Measurements from ENCODE around the gene STRN3. TPM values are rescaled to one million over a fixed set of nuclear protein-coding genes. Genes with fewer than 3 reads are reported as not detected.

The STRN3 gene
- total RNA-seq, 2 experiments from 2014 or later: 14.7 to 15.3 TPM

- Mint-ChIP-seq H3K36me3 (ENCODE audit: low read depth) (no peaks in the 10 kb centered on the region), H3K27me3 (peaks cover 53% of the 10 kb centered on the region)
Measured at GRCh38 chr14:30872602-30873001, 153.6 kb downstream of the STRN3 start.

GRCh38 chr14:30869551-30870155, 156.5 kb downstream of the STRN3 start:
- Mint-ChIP-seq H3K27ac (no peak overlapping the region), H3K4me1 (ENCODE audit: low read depth) (peaks cover 7% of the 10 kb centered on the region), H3K4me3 (no peak overlapping the region), H3K27me3 (peaks cover 42% of the 10 kb centered on the region), H3K36me3 (ENCODE audit: low read depth) (no peaks in the 10 kb centered on the region), H3K9me3 (no peaks in the 10 kb centered on the region)
- ATAC-seq (no peak), DNase-seq (no peak)
- no peak for TF ChIP-seq CTCF (IDR thresholded peaks at IDR 0.05)
- POLR2A ChIA-PET: no interaction called here
- CTCF ChIA-PET: no interaction called here
- intact Hi-C loops (cut with micrococcal nuclease): no loop called here

More at GRCh38 chr14:30872602-30873001, 153.6 kb downstream of the STRN3 start:
- Mint-ChIP-seq H3K27ac (no peak overlapping the region), H3K4me3 (no peak overlapping the region), H3K9me3 (no peaks in the 10 kb centered on the region), H3K4me1 (ENCODE audit: low read depth) (peaks cover 13% of the 10 kb centered on the region)
- intact Hi-C loops (cut with micrococcal nuclease): no loop called here
- CTCF ChIA-PET: no interaction called here
- no peak for DNase-seq
- no peak for ATAC-seq
- no peak for TF ChIP-seq CTCF (IDR thresholded peaks at IDR 0.05)
- POLR2A ChIA-PET: no interaction called here

GRCh38 chr14:30868736-30869135, 157.4 kb downstream of the STRN3 start:
- CTCF ChIA-PET: no interaction called here

GRCh38 chr14:30864934-30865333, 161.2 kb downstream of the STRN3 start:
- POLR2A ChIA-PET: no interaction called here
- CTCF ChIA-PET: no interaction called here
- H3K4me1 Mint-ChIP-seq (ENCODE audit: low read depth): no peaks in the 10 kb centered on the region
- no peak for DNase-seq
- no peaks in the 10 kb centered on the region for H3K9me3 Mint-ChIP-seq
- no peak for TF ChIP-seq CTCF (IDR thresholded peaks at IDR 0.05)
- no peaks in the 10 kb centered on the region for H3K36me3 Mint-ChIP-seq (ENCODE audit: low read depth)
- intact Hi-C loops (cut with micrococcal nuclease): no loop called here
- no peak overlapping the region for H3K27ac Mint-ChIP-seq
- peaks cover 34% of the 10 kb centered on the region for H3K27me3 Mint-ChIP-seq
- no peak overlapping the region for H3K4me3 Mint-ChIP-seq
- no peak for ATAC-seq

More at GRCh38 chr14:30868736-30869135, 157.4 kb downstream of the STRN3 start:
- intact Hi-C loops (cut with micrococcal nuclease): no loop called here
- no peak for TF ChIP-seq CTCF (IDR thresholded peaks at IDR 0.05)
- H3K36me3 Mint-ChIP-seq (ENCODE audit: low read depth): no peaks in the 10 kb centered on the region
- H3K9me3 Mint-ChIP-seq: no peaks in the 10 kb centered on the region
- H3K27me3 Mint-ChIP-seq: peaks cover 40% of the 10 kb centered on the region
- DNase-seq: no peak
- H3K4me1 Mint-ChIP-seq (ENCODE audit: low read depth): peaks cover 6% of the 10 kb centered on the region
- no peak overlapping the region for H3K27ac Mint-ChIP-seq
- ATAC-seq: no peak
- H3K4me3 Mint-ChIP-seq: no peak overlapping the region
- POLR2A ChIA-PET: no interaction called here

- ChIA-PET CTCF (no interaction called here), POLR2A (no interaction called here)
- no peak overlapping the region for H3K4me3 Mint-ChIP-seq
- peaks cover 36% of the 10 kb centered on the region for H3K27me3 Mint-ChIP-seq
- no peak for DNase-seq
- H3K36me3 Mint-ChIP-seq (ENCODE audit: low read depth): no peaks in the 10 kb centered on the region
- TF ChIP-seq CTCF (IDR thresholded peaks at IDR 0.05): no peak
- intact Hi-C loops (cut with micrococcal nuclease): no loop called here
- H3K4me1 Mint-ChIP-seq (ENCODE audit: low read depth): no peaks in the 10 kb centered on the region
- H3K27ac Mint-ChIP-seq: no peak overlapping the region
- no peaks in the 10 kb centered on the region for H3K9me3 Mint-ChIP-seq
- ATAC-seq: no peak
Measured at GRCh38 chr14:30861200-30861599, 165.0 kb downstream of the STRN3 start.
